HCT116 (cell line): ENCODE measurements around the gene PDCD2. TPM values are rescaled to one million over a fixed set of nuclear protein-coding genes. Genes with fewer than 3 reads are reported as not detected.
A peak's percentile ranks its signal among the peaks of the same experiment; 100 is the strongest.

ENCODE experiments used
- ATAC-seq: fragments of 200-7000 bp; cut with Tn5 transposase; 2 replicates; pipeline ENCODE4 v1.9.1; 2020; ENCODE audit warnings: mild to moderate bottlenecking, moderate library complexity
- BruUV-seq: library from RNA; stranded (reverse); fragments of 400-500 nt; replicated peaks from 2 replicates; lab custom pipeline; 2021; lab: Mats Ljungman, UMichigan
- CTCF ChIA-PET: fragments of 300-600 bp; sonication (Branson Sonifier 250); formaldehyde crosslinking; loops from one replicate; lab custom pipeline; 2021; ENCODE audit warnings: antibody characterized with exemption; lab: Charles Lee
- POLR2A ChIA-PET: fragments of 300-600, 350-600 bp; sonication (Branson Sonifier 250); formaldehyde crosslinking; loops from one replicate; lab custom pipeline; 2021; ENCODE audit warnings: antibody characterized with exemption; lab: Charles Lee
- RAD21 ChIA-PET, 2 experiments: fragments of 300-600 bp; sonication (Branson Sonifier 250); formaldehyde crosslinking; loops; one replicate each; lab custom pipeline; 2023; ENCODE audit warnings: low total read pairs in 2 of 2; ENCODE audit not compliant: uncharacterized antibody in 2 of 2, unreplicated experiment in 2 of 2, low non-redundant PET in 1 of 2; lab: Charles Lee
- DNase-seq: peaks from one replicate; pipeline ENCODE4 v3.0.0-alpha.2; 2010; ENCODE audit warnings: low read depth, low spot score
- H2AFZ ChIP-seq: fragments of 200-600 bp; shearing (Covaris generic), sonication (generic); 2 replicates; pipeline ENCODE4 v1.6.1; 2017; ENCODE audit warnings: low read depth, mixed run types, mixed read lengths, antibody characterized with exemption, low read length; ENCODE audit not compliant: poor library complexity, severe bottlenecking
- H3K27ac ChIP-seq: 2 replicates; pipeline ENCODE4 v1.5.1; 2012; ENCODE audit warnings: low read depth, low read length
- H3K27me3 ChIP-seq: fragments of 200-600 bp; sonication (generic); 2 replicates; pipeline ENCODE4 v1.6.1; 2016; ENCODE audit warnings: mixed run types, low read length, mixed read lengths; ENCODE audit not compliant: insufficient read depth
- H3K36me3 ChIP-seq, 2 experiments: fragments of 200-500 bp in 1 of 2; fragments of 200-600 bp in 1 of 2; sonication (Bioruptor generic) in 1 of 2; sonication (generic) in 1 of 2; 2 replicates each; pipeline versions ENCODE4 v1.5.1 to v1.6.1; 2014 to 2016; ENCODE audit warnings: low read length in 2 of 2, inconsistent platforms in 1 of 2, mixed read lengths in 1 of 2, mixed run types in 1 of 2; ENCODE audit not compliant: insufficient read depth in 2 of 2, control insufficient read depth in 1 of 2
- H3K4me1 ChIP-seq, 2 experiments: fragments of 200-600 bp in 1 of 2; sonication (generic) in 1 of 2; 2 replicates each; pipeline versions ENCODE4 v1.5.1 to v1.6.1; 2012 to 2017; ENCODE audit warnings: low read length in 2 of 2, inconsistent platforms in 1 of 2, mild to moderate bottlenecking in 1 of 2, mixed read lengths in 1 of 2, mixed run types in 1 of 2, moderate library complexity in 1 of 2; ENCODE audit not compliant: insufficient read depth in 2 of 2, control insufficient read depth in 1 of 2
- H3K4me2 ChIP-seq: fragments of 200-600 bp; sonication (generic); 2 replicates; pipeline ENCODE4 v1.6.1; 2017; ENCODE audit warnings: mixed run types, low read length, mixed read lengths
- H3K4me3 ChIP-seq, 2 experiments: fragments of 200-600 bp in 1 of 2; sonication (generic) in 1 of 2; replicated peaks in 1 of 2; 2 replicates each; pipeline ENCODE4 v1.5.1; 2011 to 2016; ENCODE audit warnings: low read length in 2 of 2, control low read depth in 1 of 2, low read depth in 1 of 2, mild to moderate bottlenecking in 1 of 2, mixed read lengths in 1 of 2, mixed run types in 1 of 2
- H3K79me2 ChIP-seq: fragments of 200-600 bp; sonication (generic); 2 replicates; pipeline ENCODE4 v1.6.1; 2017; ENCODE audit warnings: mild to moderate bottlenecking, mixed run types, low read length, moderate library complexity, mixed read lengths; ENCODE audit not compliant: insufficient read depth
- H3K9ac ChIP-seq: fragments of 200-600 bp; sonication (generic); 2 replicates; pipeline ENCODE4 v1.6.1; 2016; ENCODE audit warnings: low read length, mixed read lengths
- H3K9me2 ChIP-seq: fragments of 200-600 bp; sonication (generic), shearing (Covaris generic); 2 replicates; pipeline ENCODE4 v1.6.1; 2017; ENCODE audit warnings: mixed run types, mild to moderate bottlenecking, moderate library complexity; ENCODE audit not compliant: insufficient read depth
- H3K9me3 ChIP-seq, 2 experiments: fragments of 200-500 bp in 1 of 2; fragments of 200-600 bp in 1 of 2; sonication (Bioruptor generic) in 1 of 2; sonication (generic) in 1 of 2; 2 replicates each; pipeline ENCODE4 v1.6.1; 2014 to 2017; ENCODE audit warnings: low read length in 2 of 2, mixed read lengths in 2 of 2, inconsistent platforms in 1 of 2, low read depth in 1 of 2, mild to moderate bottlenecking in 1 of 2, mixed run types in 1 of 2, moderate library complexity in 1 of 2; ENCODE audit not compliant: control insufficient read depth in 1 of 2, insufficient read depth in 1 of 2
- H4K20me1 ChIP-seq: fragments of 200-600 bp; sonication (generic), shearing (Covaris generic); 2 replicates; pipeline ENCODE4 v1.6.1; 2017; ENCODE audit warnings: mixed run types, mild to moderate bottlenecking, moderate library complexity; ENCODE audit not compliant: insufficient read depth
- CBX3 ChIP-seq: IDR thresholded peaks from 2 replicates; pipeline ENCODE4 v1.6.1; 2012; ENCODE audit warnings: low read depth
- CTCF ChIP-seq, 3 experiments: fragments of 200-600 bp in 1 of 3; sonication (generic) in 1 of 3; IDR thresholded peaks in 2 of 3; conservative IDR thresholded peaks in 1 of 3; 2 replicates each; pipeline ENCODE4 v1.5.1; 2012 to 2017; ENCODE audit warnings: low read depth in 2 of 3, low read length in 2 of 3, antibody characterized with exemption in 1 of 3, borderline replicate concordance in 1 of 3, control low read depth in 1 of 3, mild to moderate bottlenecking in 1 of 3, mixed read lengths in 1 of 3, mixed run types in 1 of 3, moderate library complexity in 1 of 3; ENCODE audit not compliant: insufficient read depth in 1 of 3
- EZH2 ChIP-seq: fragments of 200-600 bp; sonication (generic); IDR thresholded peaks from 2 replicates; pipeline ENCODE4 v1.6.1; 2017; ENCODE audit warnings: antibody characterized with exemption, mixed run types
- JUND ChIP-seq: IDR thresholded peaks from 2 replicates; pipeline ENCODE4 v1.6.1; 2012
- RAD21 ChIP-seq: IDR thresholded peaks from 2 replicates; pipeline ENCODE4 v1.6.1; 2012; ENCODE audit warnings: low read depth, mild to moderate bottlenecking
- ZNF274 ChIP-seq: fragments of 200-500 bp; sonication (Bioruptor generic); IDR thresholded peaks from 2 replicates; pipeline ENCODE4 v1.6.1; 2014; ENCODE audit warnings: mild to moderate bottlenecking, low read depth, low read length, inconsistent platforms
- intact Hi-C: fragments of 100-400 bp; cut with micrococcal nuclease; formaldehyde crosslinking; loops from 2 replicates; pipeline ENCODE4 v1.10.0; 2022
- total RNA-seq: library from RNA; stranded (reverse); gene quantifications from one replicate; pipeline ENCODE4 v1.2.1, GENCODE V29; 2021; ENCODE audit not compliant: unreplicated experiment
- TF ChIP-seq, protein P1 (sequence below): IDR thresholded peaks from 2 replicates; pipeline ENCODE4 v1.6.1; 2012; ENCODE audit warnings: low read depth

PDCD2 gene
- total RNA-seq, 1 experiment from 2014 or later = 127 TPM

DNA sequence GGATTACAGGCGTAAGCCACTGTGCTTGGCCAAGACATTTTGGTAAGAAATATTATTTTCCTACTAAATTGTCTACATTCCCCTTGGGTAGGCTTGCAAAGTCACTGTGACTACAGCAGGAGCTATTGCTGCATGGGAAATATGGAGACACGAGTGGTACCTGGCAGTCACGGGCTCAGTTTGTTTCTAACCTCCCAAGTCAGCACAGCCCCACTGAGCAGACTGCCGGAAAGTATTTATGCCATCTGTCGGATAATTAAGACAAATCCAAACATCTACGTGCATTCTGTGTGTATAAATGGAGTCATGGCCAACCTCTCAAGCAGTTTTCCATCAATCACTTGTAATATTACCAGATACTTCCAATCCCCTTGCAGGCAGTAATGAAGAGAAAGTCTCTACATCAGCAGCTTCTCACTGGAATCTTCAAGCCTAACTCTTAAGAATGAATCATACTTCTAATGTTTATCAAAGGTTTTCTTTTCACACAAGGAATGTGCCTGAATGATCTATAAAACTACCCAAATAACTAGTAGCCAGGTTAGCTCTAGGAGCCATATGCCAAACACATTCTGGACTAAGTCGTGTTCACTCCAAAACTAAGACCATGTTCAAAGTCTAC is 51.5 kb downstream of the PDCD2 start:
- ATAC-seq = no peak
- CTCF ChIA-PET = no interaction called here

DNA sequence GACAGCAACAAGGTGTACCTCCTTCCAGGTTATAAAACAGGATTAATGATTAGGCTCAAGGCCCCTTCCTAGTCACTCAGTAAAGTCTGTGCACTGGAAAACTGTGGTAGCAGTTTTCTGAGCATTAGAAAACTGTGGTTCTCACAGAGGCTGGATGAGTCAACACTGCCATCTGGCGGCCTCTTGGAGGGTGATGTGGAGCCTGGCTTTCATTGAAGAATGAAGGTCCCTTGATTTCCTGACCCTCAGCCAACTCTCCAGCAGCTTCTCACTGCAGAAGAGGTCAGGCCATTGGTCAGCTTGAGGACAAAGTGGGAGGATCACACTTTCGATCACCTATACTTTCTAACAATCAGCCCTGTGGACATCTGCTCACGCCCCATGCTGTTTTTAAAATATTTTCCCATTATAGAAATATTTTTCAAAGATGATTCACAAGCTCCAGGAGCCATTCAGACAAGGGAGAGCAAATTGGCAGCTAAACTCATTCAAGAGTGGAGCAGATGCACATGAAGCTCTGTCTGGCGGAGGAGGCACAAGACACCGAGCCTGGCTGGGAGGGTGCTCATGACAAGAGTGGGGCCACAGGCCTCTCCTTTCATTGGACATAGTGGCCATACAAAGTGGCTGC is 54.5 kb downstream of the PDCD2 start:
- ChIA-PET POLR2A (no interaction called here), CTCF (interaction anchor here (0.9 to 2.4 kb wide), 8 partner anchors 12 to 1573 kb away, joined by 3 to 14 read pairs (median 4); partner anchors contain the start of gene TBP), RAD21 (no interaction called here)
- no TSS peak for BruUV-seq
- Histone ChIP-seq H2AFZ (no peak overlapping the region), H3K79me2 (no peaks in the 10 kb centered on the region), H3K4me1 (no peaks in the 10 kb centered on the region), H3K36me3 (peaks cover 12 to 13% of the 10 kb centered on the region in 2 experiments; a peak in 3 of 4 replicates), H3K27ac (no peak overlapping the region), H3K9me3 (no peaks in the 10 kb centered on the region), H3K27me3 (no peaks in the 10 kb centered on the region), H4K20me1 (no peaks in the 10 kb centered on the region), H3K4me3 (no peak overlapping the region), H3K4me2 (no peak overlapping the region), H3K9ac (no peak overlapping the region), H3K9me2 (no peaks in the 10 kb centered on the region)
- intact Hi-C loops = loop anchor here (1.0 to 10.0 kb wide), 6 partner anchors 235 to 1635 kb away; partner anchors contain the start of genes C6orf120, DLL1 and WDR27
- TF ChIP-seq, protein P1, sequence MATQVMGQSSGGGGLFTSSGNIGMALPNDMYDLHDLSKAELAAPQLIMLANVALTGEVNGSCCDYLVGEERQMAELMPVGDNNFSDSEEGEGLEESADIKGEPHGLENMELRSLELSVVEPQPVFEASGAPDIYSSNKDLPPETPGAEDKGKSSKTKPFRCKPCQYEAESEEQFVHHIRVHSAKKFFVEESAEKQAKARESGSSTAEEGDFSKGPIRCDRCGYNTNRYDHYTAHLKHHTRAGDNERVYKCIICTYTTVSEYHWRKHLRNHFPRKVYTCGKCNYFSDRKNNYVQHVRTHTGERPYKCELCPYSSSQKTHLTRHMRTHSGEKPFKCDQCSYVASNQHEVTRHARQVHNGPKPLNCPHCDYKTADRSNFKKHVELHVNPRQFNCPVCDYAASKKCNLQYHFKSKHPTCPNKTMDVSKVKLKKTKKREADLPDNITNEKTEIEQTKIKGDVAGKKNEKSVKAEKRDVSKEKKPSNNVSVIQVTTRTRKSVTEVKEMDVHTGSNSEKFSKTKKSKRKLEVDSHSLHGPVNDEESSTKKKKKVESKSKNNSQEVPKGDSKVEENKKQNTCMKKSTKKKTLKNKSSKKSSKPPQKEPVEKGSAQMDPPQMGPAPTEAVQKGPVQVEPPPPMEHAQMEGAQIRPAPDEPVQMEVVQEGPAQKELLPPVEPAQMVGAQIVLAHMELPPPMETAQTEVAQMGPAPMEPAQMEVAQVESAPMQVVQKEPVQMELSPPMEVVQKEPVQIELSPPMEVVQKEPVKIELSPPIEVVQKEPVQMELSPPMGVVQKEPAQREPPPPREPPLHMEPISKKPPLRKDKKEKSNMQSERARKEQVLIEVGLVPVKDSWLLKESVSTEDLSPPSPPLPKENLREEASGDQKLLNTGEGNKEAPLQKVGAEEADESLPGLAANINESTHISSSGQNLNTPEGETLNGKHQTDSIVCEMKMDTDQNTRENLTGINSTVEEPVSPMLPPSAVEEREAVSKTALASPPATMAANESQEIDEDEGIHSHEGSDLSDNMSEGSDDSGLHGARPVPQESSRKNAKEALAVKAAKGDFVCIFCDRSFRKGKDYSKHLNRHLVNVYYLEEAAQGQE = no peak
- TF ChIP-seq CTCF (IDR thresholded peaks at IDR 0.05 in 2 of 3, conservative IDR thresholded peaks at IDR 0.05 in 1 of 3; ENCODE audit: borderline replicate concordance in 1 of 3, insufficient read depth in 1 of 3, low read depth in 2 of 3, low read length in 2 of 3) (peak; percentile 84 to 92 (median 91)), RAD21 (peak; percentile 94), EZH2 (no peak)
- ATAC-seq (peak; percentile 92), DNase-seq (peak; percentile 52)

More for the DNA sequence above, 51.5 kb downstream of the PDCD2 start:
- ChIA-PET POLR2A (no interaction called here), RAD21 (no interaction called here)
- no peaks in the 10 kb centered on the region for H3K9me3 ChIP-seq
- peaks cover 5% of the 10 kb centered on the region; the same call in 1 of the 2 replicates for H4K20me1 ChIP-seq
- no TSS peak for BruUV-seq
- H2AFZ ChIP-seq = no peak overlapping the region
- DNase-seq = no peak
- no peak overlapping the region for H3K27ac ChIP-seq
- peaks cover 37 to 43% of the 10 kb centered on the region in 2 experiments for H3K36me3 ChIP-seq
- no peak overlapping the region for H3K9ac ChIP-seq
- no peaks in the 10 kb centered on the region for H3K27me3 ChIP-seq
- TF ChIP-seq ZNF274 = no peak
- peak; percentile 27; the same call in 1 of the 2 replicates for TF ChIP-seq JUND
- TF ChIP-seq CBX3 = no peak
- intact Hi-C loops = no loop called here
- peaks cover 25% of the 10 kb centered on the region for H3K79me2 ChIP-seq
- no peaks in the 10 kb centered on the region for H3K9me2 ChIP-seq
- no peaks in the 10 kb centered on the region for H3K4me1 ChIP-seq
- H3K4me2 ChIP-seq = no peak overlapping the region
- no peak overlapping the region for H3K4me3 ChIP-seq
